Transverse colon (tissue), 4 donors: ENCODE data around the gene SMYD3.

Experiments
- CTCF ChIP-seq, 5 experiments: fragments of 200-600 bp in 3 of 5; fragments of 450-650 bp in 2 of 5; sonication (generic) in 3 of 5; IDR thresholded peaks; 1 replicate in 2 of 5; 2 replicates in 3 of 5; pipeline ENCODE4 v1.5.1; 2016 to 2017; ENCODE audit warnings: antibody characterized with exemption in 5 of 5, inconsistent platforms in 3 of 5, mild to moderate bottlenecking in 2 of 5, moderate library complexity in 1 of 5
- POLR2A ChIP-seq: fragments of 450-650 bp; IDR thresholded peaks from one replicate; pipeline ENCODE4 v1.6.1; 2016; ENCODE audit warnings: antibody characterized with exemption, mild to moderate bottlenecking, moderate library complexity
- POLR2AphosphoS5 ChIP-seq, 3 donors: sonication (generic); formaldehyde crosslinking; IDR thresholded peaks; one replicate each; pipeline ENCODE4 v1.6.1; 2016; ENCODE audit warnings: antibody characterized with exemption in 3 of 3

- TF ChIP-seq POLR2A (no peak), CTCF (IDR thresholded peaks at IDR 0.05) (no peak), POLR2AphosphoS5 (IDR thresholded peaks at IDR 0.05) (no peak)
Observed at GRCh38 chr1:245952383-245953026, 554.6 kb downstream of the SMYD3 start.
